H1 (cell line): ENCODE measurements around the gene OCRL. TPM values are rescaled to one million over a fixed set of nuclear protein-coding genes. Genes with fewer than 3 reads are reported as not detected.

Source experiments
- CTCF ChIA-PET: fragments of 300-600 bp; sonication (Branson Sonifier 250); formaldehyde crosslinking; loops from one replicate; lab custom pipeline; 2021; ENCODE audit not compliant: partially characterized antibody; lab: Charles Lee
- POLR2A ChIA-PET: fragments of 300-600 bp; sonication (Branson Sonifier 250); formaldehyde crosslinking; loops from one replicate; lab custom pipeline; 2021; ENCODE audit warnings: inconsistent platforms; ENCODE audit not compliant: partially characterized antibody; lab: Charles Lee
- DNase-seq, 2 experiments: peaks; one replicate each; pipeline versions ENCODE4 v3.0.0 to v3.0.0-alpha.2; 2010 to 2022; ENCODE audit warnings: low spot score in 2 of 2, low read depth in 1 of 2, mixed read lengths in 1 of 2
- FAIRE-seq: peaks from 2 replicates; lab custom pipeline; 2011; peaks lifted over from hg19 to GRCh38; lab: Jason Lieb, UNC
- H2AFZ ChIP-seq: 2 replicates; pipeline ENCODE4 v1.8.1; 2012; ENCODE audit warnings: low read length, inconsistent platforms
- H2AK5ac ChIP-seq: 2 replicates; pipeline ENCODE4 v1.6.1; 2013; ENCODE audit warnings: low read depth, low read length
- H2BK120ac ChIP-seq: replicated peaks from 2 replicates; pipeline ENCODE3; 2013; ENCODE audit warnings: low read depth, low read length, inconsistent platforms
- H2BK12ac ChIP-seq: 2 replicates; pipeline ENCODE4 v1.6.1; 2013; ENCODE audit warnings: low read depth, low read length
- H2BK15ac ChIP-seq: 2 replicates; pipeline ENCODE4 v1.6.1; 2013; ENCODE audit warnings: low read length
- H2BK20ac ChIP-seq: 2 replicates; pipeline ENCODE4 v1.6.1; 2013; ENCODE audit warnings: low read length
- H2BK5ac ChIP-seq: 2 replicates; pipeline ENCODE4 v1.6.1; 2013; ENCODE audit warnings: low read depth, low read length
- H3K14ac ChIP-seq: 2 replicates; pipeline ENCODE4 v1.6.1; 2013; ENCODE audit warnings: inconsistent platforms; ENCODE audit not compliant: insufficient read length
- H3K18ac ChIP-seq: 2 replicates; pipeline ENCODE4 v1.6.1; 2013; ENCODE audit warnings: low read length; ENCODE audit errors: extremely low read depth
- H3K23ac ChIP-seq: 2 replicates; pipeline ENCODE4 v1.6.1; 2013; ENCODE audit warnings: inconsistent platforms; ENCODE audit not compliant: insufficient read length
- H3K23me2 ChIP-seq: 2 replicates; pipeline ENCODE4 v1.6.1; 2013; ENCODE audit warnings: low read depth, low read length
- H3K27ac ChIP-seq: 2 replicates; pipeline ENCODE4 v1.6.1; 2011; ENCODE audit warnings: low read depth, low read length, inconsistent platforms
- H3K27me3 ChIP-seq, 4 experiments: replicated peaks in 1 of 4; 1 replicate in 1 of 4; 2 replicates in 3 of 4; pipeline versions ENCODE4 v1.6.1 to v1.8.1; 2011 to 2013; ENCODE audit warnings: low read length in 3 of 4, mild to moderate bottlenecking in 3 of 4, inconsistent platforms in 2 of 4, mixed read lengths in 2 of 4, moderate library complexity in 1 of 4; ENCODE audit not compliant: control insufficient read depth in 3 of 4, insufficient read depth in 3 of 4; ENCODE audit errors: extremely low read depth in 1 of 4
- H3K36me3 ChIP-seq, 4 experiments: 2 replicates each; pipeline versions ENCODE4 v1.6.1 to v1.8.1; 2011 to 2013; ENCODE audit warnings: mild to moderate bottlenecking in 4 of 4, low read length in 3 of 4, moderate library complexity in 2 of 4, control low read depth in 1 of 4, inconsistent platforms in 1 of 4; ENCODE audit not compliant: insufficient read depth in 4 of 4, control insufficient read depth in 2 of 4
- H3K4ac ChIP-seq: replicated peaks from 2 replicates; pipeline ENCODE3; 2013; ENCODE audit warnings: low read length, low read depth, mixed read lengths, inconsistent platforms; ENCODE audit not compliant: insufficient read length
- H3K4me1 ChIP-seq, 4 experiments: replicated peaks in 1 of 4; 1 replicate in 1 of 4; 2 replicates in 3 of 4; pipeline versions ENCODE4 v1.6.1 to v1.8.1; 2011 to 2013; ENCODE audit warnings: low read length in 3 of 4, inconsistent platforms in 2 of 4, mixed read lengths in 1 of 4; ENCODE audit not compliant: insufficient read depth in 4 of 4, control insufficient read depth in 3 of 4
- H3K4me2 ChIP-seq, 2 experiments: 2 replicates each; pipeline versions ENCODE4 v1.6.1 to v1.8.1; 2011 to 2013; ENCODE audit warnings: low read depth in 2 of 2, low read length in 2 of 2, control low read depth in 1 of 2, inconsistent platforms in 1 of 2, mild to moderate bottlenecking in 1 of 2; ENCODE audit not compliant: insufficient read depth in 1 of 2
- H3K4me3 ChIP-seq, 4 experiments: fragments of 200-600, 300-600 bp in 1 of 4; sonication (generic), shearing (Covaris generic), sonication (Bioruptor Twin) in 1 of 4; 2 replicates each; pipeline versions ENCODE4 v1.5.1 to v1.8.1; 2011 to 2016; ENCODE audit warnings: low read length in 4 of 4, low read depth in 3 of 4, control low read depth in 2 of 4, inconsistent platforms in 2 of 4, mild to moderate bottlenecking in 2 of 4, mixed read lengths in 1 of 4, moderate library complexity in 1 of 4; ENCODE audit not compliant: insufficient read depth in 2 of 4; ENCODE audit errors: extremely low read depth in 1 of 4
- H3K56ac ChIP-seq: replicated peaks from 2 replicates; pipeline ENCODE3; 2013; ENCODE audit warnings: low read depth, mild to moderate bottlenecking, mixed read lengths, low read length, inconsistent platforms; ENCODE audit not compliant: insufficient read length
- H3K79me1 ChIP-seq: 2 replicates; pipeline ENCODE4 v1.6.1; 2013; ENCODE audit warnings: low read depth, low read length, control low read depth
- H3K79me2 ChIP-seq, 2 experiments: 2 replicates each; pipeline versions ENCODE4 v1.6.1 to v1.8.1; 2012 to 2013; ENCODE audit warnings: low read length in 2 of 2, mild to moderate bottlenecking in 2 of 2, inconsistent platforms in 1 of 2; ENCODE audit not compliant: insufficient read depth in 2 of 2, control insufficient read depth in 1 of 2
- H3K9ac ChIP-seq, 4 experiments: replicated peaks in 1 of 4; 1 replicate in 1 of 4; 2 replicates in 3 of 4; pipeline versions ENCODE4 v1.6.1 to v1.8.1; 2011 to 2013; ENCODE audit warnings: low read depth in 3 of 4, low read length in 3 of 4, control low read depth in 2 of 4, mild to moderate bottlenecking in 2 of 4, moderate library complexity in 2 of 4, inconsistent platforms in 1 of 4; ENCODE audit errors: extremely low read depth in 1 of 4
- H3K9me3 ChIP-seq, 2 experiments: 2 replicates each; pipeline versions ENCODE4 v1.6.1 to v1.8.1; 2012 to 2013; ENCODE audit warnings: mild to moderate bottlenecking in 2 of 2, moderate library complexity in 2 of 2, control low read depth in 1 of 2, inconsistent platforms in 1 of 2, low read depth in 1 of 2, low read length in 1 of 2, mixed read lengths in 1 of 2; ENCODE audit not compliant: insufficient read depth in 2 of 2
- H4K20me1 ChIP-seq, 2 experiments: replicated peaks in 1 of 2; 2 replicates each; pipeline versions ENCODE3 to v1.8.1; 2011 to 2013; ENCODE audit warnings: inconsistent platforms in 2 of 2, low read length in 2 of 2, mild to moderate bottlenecking in 1 of 2; ENCODE audit not compliant: insufficient read depth in 2 of 2, control insufficient read depth in 1 of 2
- H4K5ac ChIP-seq: 2 replicates; pipeline ENCODE4 v1.6.1; 2013; ENCODE audit warnings: low read length, low read depth, mixed read lengths, inconsistent platforms; ENCODE audit not compliant: insufficient read length
- H4K8ac ChIP-seq: 2 replicates; pipeline ENCODE4 v1.8.0; 2013; ENCODE audit warnings: mild to moderate bottlenecking, moderate library complexity, low read length, inconsistent platforms; ENCODE audit not compliant: insufficient read depth; ENCODE audit errors: extremely low read depth
- H4K91ac ChIP-seq: replicated peaks from 2 replicates; pipeline ENCODE3; 2013; ENCODE audit warnings: low read length, mixed read lengths, inconsistent platforms; ENCODE audit not compliant: insufficient read length
- SP1 ChIP-seq: IDR thresholded peaks from 2 replicates; pipeline ENCODE4 v1.6.1; 2011; ENCODE audit warnings: low read depth, low read length
- WGBS, 2 experiments: shearing (Covaris generic) in 1 of 2; methylation state at CpG; one replicate each; pipeline versions ENCODE4 v1.1.6 to v1.1.7; 2013 to 2015; ENCODE audit warnings: low lambda C conversion rate in 2 of 2, mixed read lengths in 2 of 2, inconsistent platforms in 1 of 2, low coverage in 1 of 2, missing lambda C conversion rate in 1 of 2; ENCODE audit not compliant: insufficient replicate concordance in 2 of 2, insufficient coverage in 1 of 2, insufficient read length in 1 of 2; ENCODE audit errors: extremely low coverage in 1 of 2, missing lambda C conversion rate in 1 of 2; 5-methylcytosine and 5-hydroxymethylcytosine counted together
- polyA plus RNA-seq, 7 experiments: library from polyadenylated mRNA; depleted of rRNA in 3 of 7; stranded (reverse) in 5 of 7; unstranded in 2 of 7; fragments of >200 nt in 5 of 7; fragments of 200-250 nt in 2 of 7; gene quantifications; 1 replicate in 5 of 7; 2 replicates in 1 of 7; 4 replicates in 1 of 7; pipeline versions ENCODE4 v1.2.1 to v1.2.3, GENCODE V29; 2011 to 2013; ENCODE audit warnings: missing spikeins in 2 of 7, mixed read lengths in 2 of 7
- total RNA-seq: library from RNA; stranded (reverse); fragmentation: NEBNext Ultra II Directional; extraction: Animal tissue kit (Norgen Biotek cat#: 25700); gene quantifications from 2 replicates; pipeline ENCODE4 v1.2.1, GENCODE V29; 2021

OCRL gene
- total and polyA plus RNA-seq, 2 of the 8 experiments (the other 6 are each of a cell fraction or from before 2014, with no cell fraction given) = 12.7 to 15.1 TPM

GRCh38 chrX:129511689-129512088 lies 28.4 kb upstream of the OCRL start:
- no peak overlapping the region for H3K4ac ChIP-seq
- TF ChIP-seq SP1 = no peak

More at GRCh38 chrX:129511689-129512088, 28.4 kb upstream of the OCRL start:
- Histone ChIP-seq H3K79me2 (peaks cover 0 to under 1% of the 10 kb centered on the region in 2 experiments; a peak in 1 of 4 replicates), H2BK5ac (no peak overlapping the region), H2AFZ (no peak overlapping the region), H3K4me3 (no peak overlapping the region), H2BK20ac (no peak overlapping the region), H3K23me2 (no peaks in the 10 kb centered on the region), H3K27me3 (no peaks in the 10 kb centered on the region), H4K5ac (no peak overlapping the region), H3K14ac (no peak overlapping the region), H3K9me3 (no peaks in the 10 kb centered on the region), H4K91ac (no peak overlapping the region), H3K18ac (no peak overlapping the region), H4K20me1 (no peaks in the 10 kb centered on the region), H2BK12ac (no peak overlapping the region), H3K36me3 (peaks cover 0 to 52% (median 13%) of the 10 kb centered on the region in 4 experiments; a peak in 4 of 8 replicates), H3K4me2 (no peak overlapping the region), H2AK5ac (no peak overlapping the region), H3K23ac (no peak overlapping the region), H3K79me1 (no peaks in the 10 kb centered on the region), H3K56ac (no peak overlapping the region), H2BK120ac (no peak overlapping the region), H2BK15ac (no peak overlapping the region), H3K4me1 (no peaks in the 10 kb centered on the region), H3K27ac (no peak overlapping the region), H3K9ac (no peak overlapping the region), H4K8ac (no peak overlapping the region)
- WGBS, 2 experiments = 81% methylated on average over 5 of the region's 5 CpGs; no CpG with 5 or more reads in 1 of the 2 experiments
- FAIRE-seq (no peak), DNase-seq (no peak)
- CTCF ChIA-PET = no interaction called here
- POLR2A ChIA-PET = interaction anchor here (0.6 kb wide), 1 partner anchor 420 kb away, joined by 3 read pairs; no protein-coding TSS in a partner anchor
